Measurements from ENCODE around the gene BPIFB3. TPM values are rescaled to one million over a fixed set of nuclear protein-coding genes. Genes with fewer than 3 reads are reported as not detected.
A peak's percentile ranks its signal among the peaks of the same experiment; 100 is the strongest.

The BPIFB3 gene, protein sequence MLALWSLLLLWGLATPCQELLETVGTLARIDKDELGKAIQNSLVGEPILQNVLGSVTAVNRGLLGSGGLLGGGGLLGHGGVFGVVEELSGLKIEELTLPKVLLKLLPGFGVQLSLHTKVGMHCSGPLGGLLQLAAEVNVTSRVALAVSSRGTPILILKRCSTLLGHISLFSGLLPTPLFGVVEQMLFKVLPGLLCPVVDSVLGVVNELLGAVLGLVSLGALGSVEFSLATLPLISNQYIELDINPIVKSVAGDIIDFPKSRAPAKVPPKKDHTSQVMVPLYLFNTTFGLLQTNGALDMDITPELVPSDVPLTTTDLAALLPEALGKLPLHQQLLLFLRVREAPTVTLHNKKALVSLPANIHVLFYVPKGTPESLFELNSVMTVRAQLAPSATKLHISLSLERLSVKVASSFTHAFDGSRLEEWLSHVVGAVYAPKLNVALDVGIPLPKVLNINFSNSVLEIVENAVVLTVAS
- not detected for total RNA-seq

DNA sequence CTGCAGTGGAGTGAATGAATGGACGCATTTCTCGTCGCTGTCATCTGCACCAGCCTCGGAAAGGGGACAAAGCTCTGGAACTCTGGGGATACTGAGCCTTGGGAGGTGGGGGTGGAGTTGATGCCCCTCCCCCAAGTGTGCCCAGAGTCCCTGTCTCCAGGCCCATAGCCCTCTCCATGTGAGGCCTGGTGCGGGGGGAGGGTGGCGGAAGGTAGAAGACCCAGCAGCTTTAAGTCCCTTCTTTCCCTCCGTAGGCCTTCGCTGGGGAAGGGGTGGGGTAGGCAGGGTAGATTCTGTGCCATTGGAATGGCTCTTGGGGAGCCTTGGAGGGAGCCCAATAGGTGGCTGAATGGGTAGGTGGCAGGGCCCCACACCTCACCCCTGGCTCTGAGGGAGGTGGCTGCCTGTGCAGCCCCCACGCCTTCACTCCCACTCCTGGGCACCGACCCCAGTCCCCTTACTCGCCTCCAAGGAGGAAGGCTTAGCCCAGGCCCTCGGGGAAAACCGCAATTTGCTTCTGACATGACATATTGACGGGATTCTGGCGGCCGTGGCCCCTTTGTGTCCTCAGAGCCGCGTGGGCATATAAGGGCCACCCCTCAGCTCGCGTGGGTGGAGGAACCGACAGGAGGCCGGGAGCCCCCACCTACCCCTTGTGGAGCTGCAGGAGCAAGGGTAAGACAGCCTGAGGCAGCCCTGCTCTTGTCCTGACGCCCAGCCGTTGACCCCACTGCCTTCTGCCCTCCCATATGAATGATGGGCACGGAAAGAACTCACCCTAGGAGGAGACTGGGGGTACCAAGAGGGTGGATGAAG, at the start of gene BPIFB3:
Gene BPIFB3 (plus strand): TSS at position 613 of the 816 bp plus-strand sequence. CDS start 1,533 bp downstream, outside the sequence.
- Mint-ChIP-seq H3K36me3 (ENCODE audit: low read depth) (no peaks in the 10 kb centered on the region), H3K4me3 (no peak within 1 kb of the TSS), H3K27me3 (ENCODE audit: low read depth) (no peaks in the 10 kb centered on the region), H3K27ac (no peak within 1 kb of the TSS), H3K9me3 (no peaks in the 10 kb centered on the region), H3K4me1 (ENCODE audit: low read depth) (no peaks in the 10 kb centered on the region)
- CTCF ChIA-PET: no interaction called here
- intact Hi-C loops (cut with micrococcal nuclease): no loop called here
- DNase-seq: no peak

DNA sequence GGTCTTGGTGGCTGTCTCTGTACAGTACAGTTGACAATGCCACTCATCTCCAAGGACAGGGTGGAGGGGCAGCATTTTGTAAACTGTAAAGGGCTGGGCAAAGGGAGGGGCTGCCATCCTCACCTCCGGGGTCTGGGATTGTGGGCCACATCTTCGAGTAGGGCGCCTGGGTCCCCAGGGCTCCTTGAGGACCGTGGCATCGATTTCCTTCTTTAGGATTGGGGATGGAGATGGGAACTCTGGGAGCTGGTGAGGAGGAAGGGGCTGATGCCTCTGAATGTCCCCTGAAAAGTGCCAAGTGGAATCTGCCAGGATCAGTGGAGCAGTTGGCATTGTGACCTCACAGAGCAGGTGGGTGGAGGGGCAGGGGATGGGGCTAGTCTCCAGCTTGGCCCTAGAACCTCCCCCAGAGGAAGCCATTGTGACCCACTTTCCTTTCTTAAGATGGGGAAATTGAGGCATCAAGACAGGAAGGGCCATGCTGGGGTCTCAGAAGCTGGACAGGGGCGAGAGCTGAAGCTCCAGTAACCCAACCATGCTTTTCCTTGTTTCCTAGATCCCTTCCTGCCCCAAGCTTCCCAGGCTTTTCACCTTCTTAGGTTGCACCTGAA, 49.5 kb upstream of the BPIFB3 start, which contains the start of gene SUN5:
Gene SUN5 (minus strand): TSS at position 293 of the 611 bp plus-strand sequence. CDS start 93 bp downstream, at position 200.
- no peak within 1 kb of the TSS for H3K27ac Mint-ChIP-seq
- intact Hi-C loops (cut with micrococcal nuclease): no loop called here
- H3K9me3 Mint-ChIP-seq: peaks cover 3% of the 10 kb centered on the region
- no peaks in the 10 kb centered on the region for H3K27me3 Mint-ChIP-seq (ENCODE audit: low read depth)
- CTCF ChIA-PET: interaction anchor here (0.6 to 5.4 kb wide), 31 partner anchors 9 to 870 kb away, joined by 3 to 65 read pairs (median 3); no protein-coding TSS in a partner anchor
- H3K4me1 Mint-ChIP-seq (ENCODE audit: low read depth): peaks cover 30% of the 10 kb centered on the region
- no peak within 1 kb of the TSS for H3K4me3 Mint-ChIP-seq
- DNase-seq: no peak
- no peaks in the 10 kb centered on the region for H3K36me3 Mint-ChIP-seq (ENCODE audit: low read depth)

DNA sequence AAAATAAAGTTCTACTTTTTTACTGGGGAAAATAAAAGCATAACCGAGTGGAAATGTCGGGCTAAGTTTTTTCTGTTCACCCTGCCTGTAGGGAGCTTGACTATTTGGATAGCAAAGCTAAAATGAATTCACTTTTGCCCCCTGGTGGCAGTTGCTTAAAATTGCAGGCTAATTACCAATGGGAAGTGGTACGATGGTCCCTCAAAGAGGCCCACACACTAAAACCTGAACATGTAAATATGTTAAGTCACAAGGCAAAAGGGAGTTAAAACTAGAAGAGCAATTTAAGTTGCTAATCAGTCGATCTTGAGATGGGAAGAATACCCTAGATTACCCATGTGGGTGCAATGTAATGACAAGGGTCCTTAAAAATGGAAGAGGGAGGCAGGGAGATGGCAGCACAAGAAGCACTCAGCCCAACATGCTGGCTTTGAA, 48.6 kb upstream of the BPIFB3 start:
- intact Hi-C loops (cut with micrococcal nuclease): loop anchor here (1.0 kb wide), 3 partner anchors 60 to 215 kb away; no protein-coding TSS in a partner anchor
- DNase-seq: peak; percentile 60
- Mint-ChIP-seq H3K27ac (no peak overlapping the region), H3K27me3 (ENCODE audit: low read depth) (no peaks in the 10 kb centered on the region), H3K4me3 (no peak overlapping the region), H3K4me1 (ENCODE audit: low read depth) (peaks cover 24% of the 10 kb centered on the region), H3K36me3 (ENCODE audit: low read depth) (no peaks in the 10 kb centered on the region), H3K9me3 (peaks cover 3% of the 10 kb centered on the region)
- CTCF ChIA-PET: interaction anchor here (0.6 to 5.4 kb wide), 28 partner anchors 9 to 871 kb away, joined by 3 to 65 read pairs (median 3); no protein-coding TSS in a partner anchor

DNA sequence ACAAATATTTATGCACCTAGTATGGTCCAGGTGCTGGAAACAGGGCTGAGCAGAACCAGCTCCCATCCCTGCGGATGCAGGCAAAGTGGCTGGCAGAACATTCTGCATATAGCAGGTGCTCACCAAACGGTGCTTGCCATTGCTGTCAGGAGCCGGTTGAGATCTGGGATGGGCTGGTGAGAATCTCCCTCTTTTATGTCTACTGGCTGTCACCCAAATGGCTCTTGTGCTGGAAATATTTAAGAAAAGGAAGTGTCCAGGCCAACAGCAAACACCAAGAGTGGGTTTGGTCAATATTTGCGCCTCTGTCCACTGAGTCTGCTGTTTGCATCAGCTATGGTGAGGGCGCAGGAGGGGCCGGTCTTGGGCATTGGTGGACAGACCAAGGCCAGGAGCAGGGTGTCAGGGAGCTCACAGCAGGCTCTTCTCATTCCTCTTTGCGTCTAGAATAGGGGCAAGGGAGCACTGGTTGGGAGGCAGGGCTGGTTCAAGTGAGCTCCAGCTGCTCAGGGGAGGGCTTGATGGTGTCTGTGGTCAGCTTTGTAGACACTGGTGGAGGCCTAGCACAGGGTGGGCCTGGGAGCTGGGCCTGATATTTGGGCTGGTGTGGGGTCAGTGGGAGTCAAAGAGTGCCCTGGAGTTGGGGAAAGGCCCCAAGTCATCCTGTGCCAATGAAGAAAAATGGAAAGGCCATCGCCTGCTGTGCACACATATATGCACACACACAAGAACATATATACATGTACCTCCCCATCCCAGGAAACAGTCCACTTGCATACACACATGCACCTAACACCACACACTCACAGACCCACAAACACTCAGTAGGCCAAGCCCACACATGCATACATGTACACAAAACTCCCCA, 47.6 kb upstream of the BPIFB3 start:
- CTCF ChIA-PET: interaction anchor here (0.7 to 5.4 kb wide), 9 partner anchors 12 to 216 kb away, joined by 3 to 65 read pairs (median 7); no protein-coding TSS in a partner anchor
- Mint-ChIP-seq H3K9me3 (peaks cover 3% of the 10 kb centered on the region), H3K27me3 (ENCODE audit: low read depth) (no peaks in the 10 kb centered on the region), H3K27ac (no peak overlapping the region), H3K4me1 (ENCODE audit: low read depth) (peaks cover 16% of the 10 kb centered on the region), H3K4me3 (no peak overlapping the region), H3K36me3 (ENCODE audit: low read depth) (no peaks in the 10 kb centered on the region)
- no peak for DNase-seq
- intact Hi-C loops (cut with micrococcal nuclease): loop anchor here (1.0 kb wide), 3 partner anchors 61 to 216 kb away; no protein-coding TSS in a partner anchor

DNA sequence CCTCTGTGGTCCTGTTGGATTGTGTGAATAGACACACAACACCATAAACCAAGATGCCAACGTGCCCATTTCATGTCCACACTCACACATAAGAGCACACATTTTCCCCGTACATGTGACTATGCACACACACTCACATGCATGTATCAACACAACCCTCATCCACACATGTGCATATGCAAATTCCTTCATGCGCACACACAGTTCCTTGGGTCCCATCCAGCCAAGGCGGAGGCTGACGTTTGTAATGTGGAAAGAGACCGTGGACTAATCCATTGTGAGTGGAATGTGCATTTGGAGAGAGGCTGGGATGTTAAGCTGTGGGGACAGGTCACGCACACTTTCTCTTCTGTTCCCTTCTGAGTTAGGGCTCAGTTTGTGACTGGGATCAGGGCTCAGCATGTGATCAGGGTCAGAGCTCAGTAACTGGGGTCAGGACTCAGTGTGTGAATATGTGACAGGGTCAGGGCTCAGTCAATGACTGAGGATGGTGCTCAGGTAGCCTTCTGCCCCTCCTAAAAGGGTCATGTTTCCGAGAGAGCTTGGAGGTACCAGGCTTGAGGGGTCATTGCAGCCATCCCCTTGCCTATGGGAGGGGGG, 46.8 kb upstream of the BPIFB3 start:
- no peak for DNase-seq
- Mint-ChIP-seq H3K4me1 (ENCODE audit: low read depth) (peaks cover 10% of the 10 kb centered on the region), H3K9me3 (peaks cover 3% of the 10 kb centered on the region), H3K4me3 (no peak overlapping the region), H3K27me3 (ENCODE audit: low read depth) (no peaks in the 10 kb centered on the region), H3K36me3 (ENCODE audit: low read depth) (no peaks in the 10 kb centered on the region), H3K27ac (no peak overlapping the region)
- intact Hi-C loops (cut with micrococcal nuclease): no loop called here
- CTCF ChIA-PET: interaction anchor here (0.8 to 5.4 kb wide), 5 partner anchors 15 to 106 kb away, joined by 3 to 65 read pairs (median 23); no protein-coding TSS in a partner anchor

DNA sequence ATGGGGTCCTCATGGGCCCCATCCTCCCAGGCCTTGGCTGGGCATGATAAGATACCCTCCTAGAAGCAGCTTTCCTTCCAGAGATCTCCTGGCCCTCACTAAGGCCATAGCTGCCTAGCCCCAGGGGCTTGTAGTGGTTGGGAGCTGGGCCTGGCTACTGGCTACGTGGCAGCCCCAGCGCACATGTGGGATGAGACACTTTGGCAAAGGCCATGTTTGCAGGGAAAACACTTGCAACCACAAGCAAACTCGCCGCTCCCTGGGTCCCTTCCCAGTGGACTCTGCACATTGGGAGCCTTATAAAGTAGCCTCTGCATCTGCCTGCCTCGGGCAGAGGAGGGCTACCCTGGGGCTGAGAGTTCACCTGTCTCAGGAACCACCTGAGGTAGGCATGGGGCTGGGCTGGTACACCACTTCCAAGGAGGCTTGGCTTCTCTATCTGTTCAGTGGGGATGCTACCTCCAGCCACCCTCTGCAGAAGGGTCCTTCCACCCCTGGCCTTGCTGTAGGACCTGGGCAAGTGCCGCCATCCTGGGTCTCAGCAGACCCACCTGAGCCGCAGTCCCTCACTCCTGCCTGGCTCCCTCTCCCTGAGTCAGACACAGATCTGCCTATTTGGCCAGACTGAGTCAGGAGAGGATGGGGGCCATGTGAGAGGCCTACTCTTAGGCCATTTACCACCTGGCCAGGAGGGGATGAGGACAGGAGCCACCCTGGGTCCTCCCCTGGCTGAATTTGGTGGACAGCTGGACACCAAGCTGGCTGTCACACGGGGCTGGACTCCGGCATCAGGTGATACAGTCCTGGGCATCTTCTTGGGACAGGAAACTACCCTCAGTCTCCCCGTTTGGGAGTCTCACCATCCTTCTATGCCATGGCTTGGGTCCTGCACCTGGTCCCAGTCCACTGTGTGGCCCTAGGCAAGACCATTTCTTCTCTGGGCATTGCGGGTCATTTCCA, 46.0 kb upstream of the BPIFB3 start, which contains the start of gene BPIFB2:
Gene BPIFB2 (plus strand): TSS at position 329 of the 960 bp plus-strand sequence. CDS start 871 bp downstream, outside the sequence.
- Mint-ChIP-seq H3K36me3 (ENCODE audit: low read depth) (no peaks in the 10 kb centered on the region), H3K9me3 (peaks cover 3% of the 10 kb centered on the region), H3K4me1 (ENCODE audit: low read depth) (peaks cover 5% of the 10 kb centered on the region), H3K27me3 (ENCODE audit: low read depth) (no peaks in the 10 kb centered on the region), H3K27ac (no peak within 1 kb of the TSS), H3K4me3 (no peak within 1 kb of the TSS)
- CTCF ChIA-PET: interaction anchor here (0.8 to 5.3 kb wide), 3 partner anchors 28 to 106 kb away, joined by 3 to 65 read pairs (median 4); no protein-coding TSS in a partner anchor
- intact Hi-C loops (cut with micrococcal nuclease): no loop called here
- no peak for DNase-seq

DNA sequence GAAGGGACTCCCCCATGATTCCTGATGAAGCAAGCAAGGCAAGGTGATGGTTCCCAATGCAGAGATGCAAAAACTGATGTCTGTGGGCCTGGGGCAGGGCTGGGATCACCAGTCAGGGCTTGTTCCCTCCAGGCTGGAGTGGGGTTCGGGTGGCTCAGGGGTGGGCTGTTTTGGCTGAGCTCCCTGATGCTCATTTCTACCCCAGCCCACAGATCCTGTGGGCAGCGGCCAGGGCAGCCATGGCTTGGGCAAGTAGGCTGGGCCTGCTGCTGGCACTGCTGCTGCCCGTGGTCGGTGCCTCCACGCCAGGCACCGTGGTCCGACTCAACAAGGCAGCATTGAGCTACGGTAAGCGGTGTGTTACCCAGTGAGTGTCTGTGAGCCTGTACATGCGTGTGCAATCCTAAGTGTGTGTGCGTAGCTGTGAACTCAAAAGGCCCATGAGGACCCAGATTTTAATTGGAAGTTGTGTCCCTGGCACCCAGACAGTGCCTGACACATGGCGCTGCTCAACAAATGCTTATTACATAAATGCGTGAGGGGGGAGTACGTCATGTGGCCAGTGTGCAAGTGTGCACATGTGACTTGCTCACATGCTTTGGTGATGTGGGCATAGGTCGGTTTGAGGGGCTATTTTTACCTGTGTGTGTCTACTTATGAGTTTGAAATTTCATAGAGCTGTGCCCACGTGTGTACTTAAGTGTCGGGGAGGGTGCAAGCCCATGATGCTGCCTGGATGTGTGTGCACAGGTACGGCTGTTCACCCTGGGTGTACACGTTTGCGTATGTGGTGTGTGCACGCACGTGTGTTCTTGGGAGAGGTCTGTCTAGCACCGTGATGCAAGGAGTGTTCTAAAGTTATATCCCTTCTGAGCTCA, 45.1 kb upstream of the BPIFB3 start:
- no peak overlapping the region for H3K27ac Mint-ChIP-seq
- peaks cover 5% of the 10 kb centered on the region for H3K4me1 Mint-ChIP-seq (ENCODE audit: low read depth)
- no peaks in the 10 kb centered on the region for H3K27me3 Mint-ChIP-seq (ENCODE audit: low read depth)
- no peak for DNase-seq
- no peaks in the 10 kb centered on the region for H3K36me3 Mint-ChIP-seq (ENCODE audit: low read depth)
- intact Hi-C loops (cut with micrococcal nuclease): no loop called here
- H3K9me3 Mint-ChIP-seq: peaks cover 3% of the 10 kb centered on the region
- CTCF ChIA-PET: interaction anchor here (1.5 to 5.3 kb wide), 2 partner anchors 64 to 107 kb away, joined by 4 to 65 read pairs; no protein-coding TSS in a partner anchor
- H3K4me3 Mint-ChIP-seq: no peak overlapping the region

DNA sequence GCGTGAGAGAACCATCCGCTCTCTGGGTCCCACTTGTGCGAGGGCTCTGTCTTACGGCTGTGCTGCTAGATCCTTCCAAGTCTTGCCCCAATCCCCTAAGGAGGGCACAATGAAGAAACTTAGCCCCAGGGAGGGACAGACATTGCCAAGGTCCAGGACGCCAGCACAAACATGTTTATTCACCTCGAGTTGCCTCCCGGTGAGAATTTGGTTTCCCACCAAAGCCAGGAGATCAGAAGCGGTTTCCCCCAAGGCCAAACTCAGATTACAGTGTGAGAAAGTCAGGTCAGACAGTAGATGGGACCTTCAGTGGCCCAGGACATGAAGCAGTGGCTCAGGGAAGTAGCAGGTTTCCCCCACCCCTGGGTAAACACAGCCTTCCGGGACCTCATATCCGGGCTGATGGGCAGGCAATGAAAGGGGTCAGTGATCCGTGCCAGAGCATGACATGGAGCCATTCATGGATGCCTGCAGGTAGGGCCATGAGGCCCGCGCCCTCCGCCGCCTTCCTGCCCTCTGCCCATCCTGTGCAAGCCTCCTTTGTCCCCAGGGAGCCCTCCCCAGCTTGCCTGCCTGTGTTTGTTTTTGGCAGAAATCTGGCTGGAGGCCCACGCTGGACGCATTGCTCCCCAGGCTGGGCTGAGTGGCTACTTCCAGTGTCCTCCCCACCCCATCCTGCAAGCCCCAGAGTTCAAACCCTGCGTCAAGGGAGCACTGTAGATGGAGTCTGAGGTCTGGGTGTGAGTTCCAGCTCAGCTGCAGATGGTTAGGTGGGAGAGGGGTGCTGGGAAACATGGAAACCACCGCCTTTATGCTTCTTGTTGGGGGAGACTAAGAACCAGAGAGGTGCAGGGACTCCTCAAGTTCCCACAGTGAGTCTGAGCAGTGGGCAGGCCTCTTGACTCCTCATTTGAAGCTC, 44.2 kb upstream of the BPIFB3 start:
- Mint-ChIP-seq H3K4me1 (ENCODE audit: low read depth) (peaks cover 5% of the 10 kb centered on the region), H3K27me3 (ENCODE audit: low read depth) (no peaks in the 10 kb centered on the region), H3K4me3 (no peak overlapping the region), H3K9me3 (peaks cover 3% of the 10 kb centered on the region), H3K27ac (no peak overlapping the region), H3K36me3 (ENCODE audit: low read depth) (no peaks in the 10 kb centered on the region)
- CTCF ChIA-PET: interaction anchor here (1.5 kb wide), 1 partner anchor 65 kb away, joined by 4 read pairs; no protein-coding TSS in a partner anchor
- DNase-seq: no peak
- intact Hi-C loops (cut with micrococcal nuclease): no loop called here

DNA sequence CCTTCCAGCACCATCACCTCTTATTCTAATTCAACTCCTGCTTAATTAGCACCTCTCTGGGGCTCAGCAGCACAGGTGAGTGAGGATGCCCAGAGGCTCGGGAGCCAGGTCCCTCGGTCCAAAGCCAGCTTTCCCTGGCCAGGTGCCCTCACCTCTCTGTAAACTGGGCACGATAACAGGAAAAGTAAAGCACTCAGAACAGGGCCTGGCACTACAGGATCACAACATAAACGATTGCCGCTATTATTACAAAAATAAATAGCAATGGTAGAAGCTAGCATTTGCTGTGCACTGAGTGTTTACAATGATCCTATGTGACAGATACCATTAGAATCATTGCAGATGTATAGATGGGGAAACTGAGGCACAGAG, 43.6 kb upstream of the BPIFB3 start:
- intact Hi-C loops (cut with micrococcal nuclease): no loop called here
- no peak for DNase-seq
- H3K27ac Mint-ChIP-seq: no peak overlapping the region
- CTCF ChIA-PET: no interaction called here
- H3K27me3 Mint-ChIP-seq (ENCODE audit: low read depth): no peaks in the 10 kb centered on the region
- H3K4me3 Mint-ChIP-seq: no peak overlapping the region
- H3K4me1 Mint-ChIP-seq (ENCODE audit: low read depth): peaks cover 3% of the 10 kb centered on the region
- H3K36me3 Mint-ChIP-seq (ENCODE audit: low read depth): no peaks in the 10 kb centered on the region
- H3K9me3 Mint-ChIP-seq: peaks cover 3% of the 10 kb centered on the region
